BLaER1 (cell line): Measurements from ENCODE around the gene MCM6.
"Not testable (repeated sequence)": the region's sequence is repeated elsewhere in the genome, so short reads cannot be mapped to it uniquely, and the experiment has no call there.

Experiments
- H3K27ac ChIP-seq: shearing (Covaris generic); formaldehyde crosslinking; 2 replicates; pipeline ENCODE4 v1.8.1; 2022
- H3K27me3 ChIP-seq: shearing (Covaris generic); formaldehyde crosslinking; 2 replicates; pipeline ENCODE4 v1.8.1; 2022
- H3K36me3 ChIP-seq: shearing (Covaris generic); formaldehyde crosslinking; 2 replicates; pipeline ENCODE4 v1.8.1; 2022
- H3K4me1 ChIP-seq: shearing (Covaris generic); formaldehyde crosslinking; 2 replicates; pipeline ENCODE4 v1.8.1; 2022
- H3K4me2 ChIP-seq: shearing (Covaris generic); formaldehyde crosslinking; 2 replicates; pipeline ENCODE4 v1.8.1; 2022
- H3K4me3 ChIP-seq: shearing (Covaris generic); formaldehyde crosslinking; 2 replicates; pipeline ENCODE4 v1.8.1; 2022
- H3K9ac ChIP-seq: shearing (Covaris generic); formaldehyde crosslinking; 2 replicates; pipeline ENCODE4 v1.8.1; 2022
- H3K9me3 ChIP-seq: shearing (Covaris generic); formaldehyde crosslinking; 2 replicates; pipeline ENCODE4 v1.8.1; 2022
- H4K20me1 ChIP-seq: shearing (Covaris generic); formaldehyde crosslinking; 2 replicates; pipeline ENCODE4 v1.8.1; 2022
- Cebpa-rat ChIP-seq: shearing (Covaris generic); IDR thresholded peaks from 2 replicates; pipeline ENCODE4 v1.8.1; 2022

MCM6 gene

DNA sequence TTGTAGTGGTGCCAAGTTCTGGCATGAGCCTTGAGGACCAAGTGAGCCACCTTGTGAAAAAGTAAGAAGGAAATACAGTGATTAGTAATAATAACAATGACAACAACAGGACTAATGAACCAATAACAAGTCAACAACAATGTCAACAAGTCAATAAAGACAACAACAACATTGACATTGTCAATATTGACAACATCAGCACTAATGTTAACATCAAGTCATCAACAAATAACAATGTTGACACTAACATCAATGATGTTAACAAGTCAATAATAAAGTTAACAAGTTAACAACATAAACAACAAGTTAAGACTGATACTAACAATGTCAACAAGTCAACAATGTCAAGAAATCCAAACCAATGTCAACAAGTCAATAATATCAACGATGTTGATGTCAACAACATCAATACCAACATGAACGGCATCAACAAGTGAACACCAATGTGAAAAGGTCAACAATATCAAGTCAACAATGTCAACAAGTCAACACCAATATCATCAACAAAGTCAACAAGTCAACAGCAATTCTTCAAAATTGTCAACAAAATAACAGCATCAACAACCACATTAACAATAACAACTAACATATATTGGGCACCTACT lies 63.2 kb downstream of the MCM6 start:
- H3K4me1 ChIP-seq: no peaks in the 10 kb centered on the region
- H3K9me3 ChIP-seq: no peaks in the 10 kb centered on the region
- H3K4me2 ChIP-seq: no peak overlapping the region
- no peak for TF ChIP-seq Cebpa-rat
- H3K27ac ChIP-seq: no peak overlapping the region
- no peak overlapping the region for H3K4me3 ChIP-seq
- H3K36me3 ChIP-seq: no peaks in the 10 kb centered on the region
- H3K9ac ChIP-seq: no peak overlapping the region
- no peaks in the 10 kb centered on the region for H4K20me1 ChIP-seq
- no peaks in the 10 kb centered on the region; the same call in 1 of the 2 replicates for H3K27me3 ChIP-seq

DNA sequence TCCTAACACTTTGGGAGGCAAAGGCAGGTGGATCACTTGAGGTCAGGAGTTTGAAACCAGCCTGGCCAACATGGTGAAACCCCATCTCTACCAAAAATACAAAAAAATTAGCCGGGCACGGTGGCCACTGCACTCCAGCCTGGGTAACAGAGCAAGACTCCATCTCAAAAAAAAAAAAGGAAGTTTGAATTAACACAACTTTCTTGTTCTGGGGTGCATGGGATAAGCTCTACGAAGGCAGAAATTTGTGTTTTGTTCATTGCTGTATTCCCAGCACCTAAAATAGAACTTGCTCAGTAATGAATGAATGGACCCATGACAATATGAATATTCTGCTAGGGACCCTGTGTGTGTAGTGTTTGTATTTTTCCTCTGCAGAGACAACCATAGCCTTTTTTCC lies 68.4 kb downstream of the MCM6 start:
- not testable (repeated sequence) for H3K9me3 ChIP-seq, H3K4me3 ChIP-seq, H3K4me2 ChIP-seq, H4K20me1 ChIP-seq, H3K36me3 ChIP-seq, H3K27me3 ChIP-seq, H3K27ac ChIP-seq, H3K9ac ChIP-seq, H3K4me1 ChIP-seq

DNA sequence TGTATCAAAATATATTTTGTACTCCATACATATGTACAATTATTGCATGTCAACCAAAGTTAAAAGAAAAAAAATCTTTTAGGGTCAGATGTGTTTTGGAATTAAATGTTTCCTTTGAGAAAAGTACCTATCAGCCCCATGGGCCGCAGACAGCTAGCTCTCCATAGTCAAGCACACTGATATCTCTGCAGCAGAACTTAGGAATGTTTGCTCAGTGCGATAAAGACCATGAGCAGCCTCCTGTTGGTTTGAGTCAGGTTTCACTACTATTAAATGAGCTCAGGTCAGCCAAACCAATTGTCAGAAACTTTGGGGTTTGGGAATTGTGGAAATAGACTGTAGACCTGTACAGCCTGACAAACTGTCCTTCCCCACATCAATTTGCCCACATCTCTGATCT lies 73.0 kb downstream of the MCM6 start:
- H3K4me3 ChIP-seq: no peak overlapping the region
- H3K4me1 ChIP-seq: peaks cover 4% of the 10 kb centered on the region; the same call in 1 of the 2 replicates
- H3K36me3 ChIP-seq: peaks cover 3% of the 10 kb centered on the region; the same call in 1 of the 2 replicates
- no peak overlapping the region for H3K4me2 ChIP-seq
- peaks cover 34% of the 10 kb centered on the region for H3K9me3 ChIP-seq
- H3K27ac ChIP-seq: no peak overlapping the region
- no peak for TF ChIP-seq Cebpa-rat
- no peak overlapping the region for H3K9ac ChIP-seq
- H3K27me3 ChIP-seq: no peaks in the 10 kb centered on the region
- H4K20me1 ChIP-seq: no peaks in the 10 kb centered on the region

DNA sequence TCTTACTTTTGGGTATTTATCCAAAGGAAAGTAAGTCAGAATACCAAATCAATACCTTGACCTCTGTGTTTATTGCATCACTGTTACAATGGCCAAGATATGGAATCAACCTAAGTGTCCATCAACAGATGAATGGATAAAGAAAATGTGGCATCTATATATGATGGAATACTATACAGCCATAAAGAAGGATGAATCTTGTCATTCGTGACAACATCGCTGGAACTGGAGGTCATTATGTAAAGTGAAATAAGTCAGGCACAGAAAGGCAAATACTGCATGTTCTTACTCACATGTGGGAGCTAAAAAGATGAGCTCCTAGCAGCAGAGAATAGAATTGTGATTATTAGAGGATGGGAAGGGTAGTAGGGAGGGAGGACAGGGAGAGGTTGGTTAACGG lies 73.9 kb downstream of the MCM6 start:
- Histone ChIP-seq H3K9ac (no peak overlapping the region), H4K20me1 (no peaks in the 10 kb centered on the region), H3K27me3 (no peaks in the 10 kb centered on the region), H3K4me3 (no peak overlapping the region), H3K36me3 (peaks cover 3% of the 10 kb centered on the region; the same call in 1 of the 2 replicates), H3K27ac (no peak overlapping the region), H3K4me2 (no peak overlapping the region), H3K4me1 (peaks cover 9% of the 10 kb centered on the region; the same call in 1 of the 2 replicates), H3K9me3 (peaks cover 34% of the 10 kb centered on the region)
- TF ChIP-seq Cebpa-rat: no peak

DNA sequence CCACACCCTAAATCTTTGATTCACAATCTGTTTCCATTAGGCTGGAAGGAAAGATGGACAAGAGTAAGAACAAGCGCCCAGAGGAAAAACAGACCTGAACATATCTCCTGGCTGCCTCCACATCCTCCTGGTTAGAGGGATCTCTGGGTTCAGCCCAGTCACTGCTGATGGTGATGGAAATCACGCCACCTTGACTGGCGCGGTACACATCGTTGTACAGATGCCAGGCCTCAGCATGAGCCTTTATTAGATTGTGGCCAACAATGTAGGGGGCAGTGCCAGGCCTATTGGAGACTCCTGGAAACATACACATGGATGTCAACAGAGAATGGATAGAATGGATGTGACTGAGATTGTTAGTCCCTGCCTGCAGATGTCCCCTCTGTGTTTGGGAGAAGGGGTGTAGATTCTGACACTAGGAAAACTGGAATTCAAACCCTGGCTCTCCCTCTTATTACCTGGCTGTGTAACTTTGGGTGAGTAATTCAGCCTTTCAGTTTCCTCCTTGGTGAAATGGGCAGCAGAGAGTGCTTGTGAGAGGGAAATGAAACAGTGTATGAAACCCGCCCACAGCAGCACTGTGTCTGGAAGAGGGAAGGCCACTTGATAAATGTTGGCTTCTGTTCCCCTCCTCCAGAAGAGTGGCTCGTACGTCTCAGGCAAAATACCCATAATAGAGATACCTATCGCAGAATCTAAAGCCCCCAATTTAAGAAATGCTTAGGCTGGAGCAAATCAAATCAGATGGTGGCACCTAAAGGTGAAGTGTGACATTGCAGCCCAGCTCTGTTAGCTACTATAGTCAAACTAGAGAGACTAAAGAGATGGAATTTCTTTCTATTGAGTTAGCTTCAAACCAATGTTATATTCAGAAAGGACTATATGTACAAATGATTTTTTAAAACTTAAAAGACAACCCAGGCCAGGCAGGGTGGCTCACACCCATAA lies 75.5 kb downstream of the MCM6 start:
- Histone ChIP-seq H3K9me3 (peaks cover 34% of the 10 kb centered on the region), H3K27ac (no peak overlapping the region), H3K9ac (no peak overlapping the region), H3K36me3 (peaks cover 3% of the 10 kb centered on the region; the same call in 1 of the 2 replicates), H4K20me1 (no peaks in the 10 kb centered on the region), H3K4me1 (peaks cover 9% of the 10 kb centered on the region; the same call in 1 of the 2 replicates), H3K4me3 (no peak overlapping the region), H3K27me3 (no peaks in the 10 kb centered on the region), H3K4me2 (no peak overlapping the region)
- no peak for TF ChIP-seq Cebpa-rat

DNA sequence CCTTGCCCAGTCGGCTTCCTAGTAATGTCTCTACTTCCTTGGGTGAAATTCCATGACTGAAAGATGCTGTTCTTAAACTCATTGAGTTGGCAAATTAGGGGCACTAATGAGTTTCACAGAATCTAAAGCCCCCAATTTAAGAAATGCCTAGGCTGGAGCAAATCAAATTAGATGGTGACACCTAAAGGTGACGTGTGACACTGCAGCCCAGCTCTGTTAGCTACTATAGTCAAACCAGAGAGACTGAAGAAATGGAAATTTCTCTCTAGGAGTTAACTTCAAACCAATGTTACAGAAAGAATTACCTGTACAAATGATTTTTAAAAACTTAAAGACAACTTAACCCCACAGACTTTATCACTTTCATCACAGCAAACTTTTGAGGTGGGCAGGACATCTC lies 76.5 kb downstream of the MCM6 start:
- Histone ChIP-seq H3K4me2 (no peak overlapping the region), H3K4me1 (peaks cover 17% of the 10 kb centered on the region), H3K27me3 (no peaks in the 10 kb centered on the region), H3K27ac (no peak overlapping the region), H3K9ac (no peak overlapping the region), H3K9me3 (peaks cover 34% of the 10 kb centered on the region), H3K4me3 (no peak overlapping the region), H4K20me1 (no peaks in the 10 kb centered on the region), H3K36me3 (peaks cover 3% of the 10 kb centered on the region; the same call in 1 of the 2 replicates)
- no peak for TF ChIP-seq Cebpa-rat

DNA sequence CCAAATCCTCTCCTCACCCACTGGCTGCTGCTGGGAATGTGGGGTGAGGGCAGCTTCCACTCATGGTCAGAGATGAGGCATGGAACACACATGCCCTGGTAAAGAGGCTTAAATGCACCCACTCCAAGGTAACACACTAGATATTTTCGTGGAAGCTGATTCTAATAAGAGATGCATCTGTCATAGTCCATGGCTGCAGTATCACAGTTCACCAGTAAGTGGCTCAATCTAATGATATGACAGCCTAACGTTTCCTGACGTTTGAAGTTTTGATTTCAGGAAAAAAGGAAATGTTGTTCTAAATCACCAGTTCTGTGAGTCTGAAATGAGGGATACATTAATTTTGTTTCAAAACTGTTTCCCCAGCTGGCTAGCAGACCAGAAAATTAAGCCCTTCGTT lies 77.5 kb downstream of the MCM6 start:
- no peaks in the 10 kb centered on the region for H3K27me3 ChIP-seq
- 0 out of 2 replicates have a peak overlapping the region, but pooled peaks have one; percentile 23 for H3K27ac ChIP-seq
- no peak overlapping the region for H3K4me3 ChIP-seq
- peaks cover 23% of the 10 kb centered on the region for H3K4me1 ChIP-seq
- H4K20me1 ChIP-seq: no peaks in the 10 kb centered on the region
- 0 out of 2 replicates have a peak overlapping the region, but pooled peaks have one; percentile 1 for H3K4me2 ChIP-seq
- H3K36me3 ChIP-seq: peaks cover 3% of the 10 kb centered on the region; the same call in 1 of the 2 replicates
- H3K9me3 ChIP-seq: peaks cover 34% of the 10 kb centered on the region
- no peak for TF ChIP-seq Cebpa-rat
- no peak overlapping the region for H3K9ac ChIP-seq

DNA sequence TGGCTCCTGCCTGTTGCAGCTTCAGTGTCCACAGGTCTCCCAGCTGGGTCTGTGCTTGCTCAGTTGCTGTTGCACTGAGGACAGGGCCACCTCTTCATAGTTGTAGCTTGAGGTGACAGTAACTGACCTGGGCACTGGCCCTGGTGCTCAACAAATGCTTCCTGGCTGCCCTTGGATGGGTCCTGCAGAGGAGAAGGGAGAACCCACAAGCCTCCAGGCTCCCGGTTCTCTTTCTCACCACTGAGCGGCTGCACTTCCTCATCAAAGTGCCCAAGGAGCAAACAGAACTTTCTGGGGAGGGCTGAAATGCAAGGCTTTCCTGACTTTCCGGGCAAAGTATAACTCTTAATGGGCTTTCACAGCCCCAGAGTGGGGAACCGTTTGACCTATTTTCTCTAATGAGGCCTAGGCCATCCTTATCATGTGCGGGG lies 78.0 kb downstream of the MCM6 start:
- Histone ChIP-seq H3K27me3 (no peaks in the 10 kb centered on the region), H3K36me3 (peaks cover 3% of the 10 kb centered on the region; the same call in 1 of the 2 replicates), H3K9ac (no peak overlapping the region), H4K20me1 (no peaks in the 10 kb centered on the region), H3K9me3 (peaks cover 34% of the 10 kb centered on the region), H3K4me1 (peaks cover 23% of the 10 kb centered on the region), H3K4me3 (no peak overlapping the region), H3K27ac (peak overlapping the region; percentile 23; the same call in 1 of the 2 replicates), H3K4me2 (0 out of 2 replicates have a peak overlapping the region, but pooled peaks have one; percentile 1)
- TF ChIP-seq Cebpa-rat: no peak

DNA sequence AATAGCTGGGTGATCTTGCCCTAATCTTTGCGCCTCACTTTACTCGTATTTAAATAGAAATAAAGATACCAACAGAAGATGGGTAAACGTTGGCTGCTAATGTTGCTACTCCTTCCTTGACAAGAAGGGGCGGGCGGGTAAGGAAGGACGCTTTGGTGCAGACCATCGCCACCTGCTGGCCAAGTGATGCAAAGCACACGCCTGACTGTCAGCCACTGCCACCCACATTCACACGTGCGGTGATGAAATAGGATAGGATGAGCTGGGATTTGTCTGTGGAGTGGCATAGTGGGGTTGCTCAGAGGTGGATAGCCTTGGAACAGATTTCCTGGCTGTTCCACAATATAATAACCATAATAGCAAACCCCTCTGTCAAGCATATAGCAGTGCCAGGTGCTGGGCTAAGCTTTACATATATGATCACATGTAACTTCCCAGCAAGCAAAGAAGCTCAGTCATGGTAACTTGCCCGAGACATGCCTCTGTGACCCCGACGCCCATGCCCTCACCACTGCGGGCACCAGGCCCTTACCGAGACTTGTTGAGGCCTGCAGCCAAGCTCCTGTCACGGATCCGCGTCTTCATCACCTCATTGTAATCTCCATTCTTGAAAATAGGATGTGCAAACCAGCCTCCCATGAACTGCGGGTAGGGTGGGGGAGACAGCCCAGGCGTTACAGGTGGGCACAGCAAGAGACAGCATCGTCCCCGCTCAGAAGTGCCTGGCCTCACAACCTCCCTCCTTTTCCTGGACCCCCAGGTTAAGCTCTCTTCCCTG lies 78.6 kb downstream of the MCM6 start:
- peak overlapping the region; percentile 23; the same call in 1 of the 2 replicates for H3K27ac ChIP-seq
- H3K4me3 ChIP-seq: no peak overlapping the region
- no peaks in the 10 kb centered on the region for H4K20me1 ChIP-seq
- TF ChIP-seq Cebpa-rat: no peak
- H3K36me3 ChIP-seq: peaks cover 3% of the 10 kb centered on the region; the same call in 1 of the 2 replicates
- H3K4me1 ChIP-seq: peaks cover 25% of the 10 kb centered on the region
- H3K9me3 ChIP-seq: peaks cover 34% of the 10 kb centered on the region
- no peaks in the 10 kb centered on the region for H3K27me3 ChIP-seq
- no peak overlapping the region for H3K9ac ChIP-seq
- H3K4me2 ChIP-seq: no peak overlapping the region
